ENCODE measurements around the gene CCSER2. TPM values are rescaled to one million over a fixed set of nuclear protein-coding genes. Genes with fewer than 3 reads are reported as not detected.
"Not testable (repeated sequence)": the region's sequence is repeated elsewhere in the genome, so short reads cannot be mapped to it uniquely, and the experiment has no call there.

Gene CCSER2
- polyA plus RNA-seq, 3 donors: 24.7 to 28.5 (median 24.8) TPM

DNA sequence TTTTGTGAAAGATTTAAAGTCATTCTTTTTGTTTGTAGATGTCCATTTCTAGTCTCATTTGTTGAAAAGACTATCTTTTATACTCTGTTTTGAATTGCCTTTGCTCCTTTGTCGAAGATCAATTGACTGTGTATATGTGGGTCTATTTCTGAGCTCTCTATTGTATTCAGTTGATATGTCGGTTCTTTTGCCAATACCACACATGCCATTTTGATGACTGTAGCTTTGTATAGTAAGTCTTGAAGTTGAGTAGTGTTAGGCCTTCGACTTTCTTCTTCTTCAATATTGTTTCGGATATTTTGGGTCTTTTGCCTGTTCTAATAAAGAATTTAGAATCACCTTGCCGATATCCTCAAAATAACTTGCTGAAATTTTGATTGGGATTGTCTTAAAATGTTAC lies 104.5 kb downstream of the CCSER2 start:
- no peak for DNase-seq

DNA sequence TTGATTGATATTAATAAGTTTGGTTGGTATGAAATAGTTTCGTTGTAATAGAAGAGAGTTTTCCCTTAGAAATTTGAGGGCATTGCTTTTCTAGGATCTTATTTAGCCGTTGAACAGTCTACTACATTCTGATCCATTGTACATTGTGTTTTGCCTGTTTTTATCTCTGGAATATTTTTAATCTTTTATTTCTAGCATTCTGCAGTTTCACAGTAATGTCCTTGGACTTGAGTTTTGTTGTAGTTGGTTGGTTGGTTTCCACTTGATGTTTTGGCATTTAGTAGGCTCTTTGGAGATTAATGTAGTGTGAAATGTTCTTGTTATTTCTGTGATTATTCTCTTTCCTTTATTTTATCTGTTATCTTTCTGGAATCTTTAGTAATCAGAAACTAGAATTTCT lies 112.4 kb downstream of the CCSER2 start:
- no peak for DNase-seq

DNA sequence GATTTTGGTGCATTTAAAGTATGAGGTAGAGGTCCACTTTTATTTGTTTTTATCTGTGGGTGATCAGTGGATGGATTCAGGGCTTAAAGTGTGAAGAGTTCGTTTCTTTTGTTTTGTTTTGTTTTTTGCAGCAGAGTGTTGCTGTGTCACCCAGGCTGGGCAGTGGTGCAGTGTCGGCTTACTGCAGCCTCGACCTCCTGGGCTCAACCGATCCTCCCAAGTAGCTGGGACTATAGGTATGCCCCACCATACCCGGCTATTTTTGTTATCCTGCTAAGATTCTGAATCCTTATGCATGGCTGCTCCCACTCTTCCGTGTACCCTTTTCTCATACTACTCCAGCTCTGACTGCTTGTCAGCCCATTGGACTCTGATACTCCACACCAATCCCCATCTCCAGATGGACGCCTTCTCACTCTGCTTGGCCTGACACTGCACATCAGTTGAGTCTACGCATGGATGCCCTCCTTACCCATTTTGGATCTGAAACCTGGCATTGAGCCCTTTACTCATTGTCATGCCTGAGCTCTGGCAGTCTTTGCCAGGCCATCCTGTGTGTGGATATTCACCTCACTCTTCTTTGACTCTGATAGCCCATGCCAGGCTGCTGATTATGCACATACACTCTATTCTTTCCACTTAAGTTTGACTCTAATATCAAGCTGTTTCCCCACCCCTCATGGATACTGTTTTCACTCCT lies 119.5 kb downstream of the CCSER2 start:
- DNase-seq: no peak

DNA sequence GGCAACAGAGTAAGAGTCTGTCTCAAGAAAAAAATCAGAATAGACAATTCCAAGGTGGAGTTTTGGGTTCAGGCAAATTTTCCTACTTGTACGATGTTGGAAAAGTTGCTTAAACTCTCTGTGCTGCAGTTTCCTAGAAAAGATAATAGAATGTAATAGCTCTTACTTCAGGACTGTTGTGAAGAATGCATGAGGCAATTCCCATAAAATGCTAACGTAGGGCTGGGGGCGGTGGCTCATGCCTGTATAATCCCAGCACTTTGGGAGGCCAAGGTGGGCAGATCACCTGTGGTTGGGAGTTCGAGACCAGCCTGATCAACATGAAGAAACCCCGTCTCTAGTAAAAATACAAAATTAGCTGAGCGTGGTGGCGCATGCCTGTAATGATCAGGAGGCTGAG lies 121.0 kb downstream of the CCSER2 start:
- not testable (repeated sequence) for DNase-seq

DNA sequence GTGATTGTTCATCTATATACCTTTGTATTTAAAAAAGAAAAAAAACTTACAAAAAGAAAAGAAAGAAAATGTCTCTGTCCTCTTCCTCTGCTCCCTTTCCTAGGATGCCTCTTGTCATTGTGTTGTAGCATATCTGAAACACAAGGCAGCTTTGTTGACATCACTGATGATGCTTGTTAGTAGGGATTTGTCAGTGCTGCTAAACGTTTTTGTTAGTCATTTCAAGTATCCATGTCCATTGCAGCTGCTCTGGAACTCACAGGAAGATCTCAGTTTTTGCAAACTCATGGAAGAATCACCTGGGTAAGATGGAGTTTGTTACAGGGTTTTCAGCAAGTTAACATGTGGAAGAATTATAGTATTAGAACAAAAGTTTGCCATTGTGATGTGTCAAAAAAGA lies 123.6 kb downstream of the CCSER2 start:
- DNase-seq: no peak

GRCh38 chr10:84453303-84453702 lies 124.9 kb downstream of the CCSER2 start:
- DNase-seq: no peak

GRCh38 chr10:84456126-84456525 lies 127.7 kb downstream of the CCSER2 start:
- no peak for DNase-seq

DNA sequence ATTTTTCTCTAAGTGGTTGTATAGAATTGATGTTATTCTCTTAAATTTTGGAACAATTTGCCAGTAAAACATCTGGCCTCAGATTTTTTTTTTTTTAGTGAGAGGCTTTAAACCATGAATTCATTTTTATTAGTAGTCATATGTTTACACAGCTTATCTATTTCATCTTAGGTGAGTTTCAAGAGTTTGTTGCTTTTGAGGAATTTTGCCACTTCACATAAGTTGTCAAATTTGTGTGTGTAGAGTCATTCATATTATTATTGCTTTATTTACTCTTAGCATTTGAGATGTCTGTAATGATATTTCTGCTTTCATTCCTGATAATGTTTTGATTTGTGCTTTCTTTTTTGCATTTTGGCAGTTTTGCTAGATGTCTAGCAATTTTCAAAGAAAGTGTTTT lies 132.1 kb downstream of the CCSER2 start:
- DNase-seq: no peak

DNA sequence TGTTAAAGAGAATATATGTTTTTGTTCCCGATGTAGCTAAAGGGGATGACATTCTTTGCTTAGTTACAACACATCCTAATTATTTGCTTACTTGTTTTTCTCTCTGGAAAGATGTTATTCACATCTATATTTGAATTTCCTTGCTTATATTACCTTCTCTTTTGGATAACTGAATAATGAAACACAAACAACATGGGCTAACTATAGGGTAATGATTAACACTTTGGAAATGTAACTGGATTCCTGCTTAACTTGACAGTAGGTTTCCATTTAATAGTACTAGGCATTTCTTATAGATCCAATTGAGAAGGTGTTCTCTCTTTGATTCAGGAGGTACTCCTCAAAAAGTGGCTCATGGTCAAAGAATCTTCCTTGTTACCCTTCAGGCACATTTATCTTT lies 141.1 kb downstream of the CCSER2 start:
- no peak for DNase-seq

GRCh38 chr10:84473136-84473535 lies 144.7 kb downstream of the CCSER2 start:
- no peak for DNase-seq

GRCh38 chr10:84477398-84478128 lies 149.2 kb downstream of the CCSER2 start:
- no peak for DNase-seq

GRCh38 chr10:84478151-84478550 lies 149.8 kb downstream of the CCSER2 start:
- DNase-seq: no peak

GRCh38 chr10:84478679-84479078 lies 150.3 kb downstream of the CCSER2 start:
- no peak for DNase-seq

- no peak for DNase-seq
Observed at GRCh38 chr10:84484541-84484940, 156.2 kb downstream of the CCSER2 start.

DNA sequence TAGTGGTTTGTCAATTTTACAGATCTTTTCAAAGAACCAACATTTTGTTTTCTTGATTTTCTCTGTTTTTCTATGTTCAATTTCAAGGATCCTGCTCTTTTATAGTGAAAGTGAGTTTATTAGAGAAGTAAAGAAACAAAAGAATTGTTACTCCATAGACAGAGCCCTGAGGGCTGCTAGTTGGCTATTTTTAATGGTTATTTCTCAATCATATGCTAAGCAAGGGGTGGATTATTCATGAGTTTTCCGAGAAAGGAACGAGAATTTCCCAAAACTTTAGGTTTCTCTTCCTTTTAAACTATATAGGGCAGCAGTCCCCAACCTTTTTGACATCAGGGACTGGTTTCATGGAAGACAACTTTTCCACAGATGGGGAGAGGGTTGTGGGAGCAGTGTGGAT lies 165.0 kb downstream of the CCSER2 start:
- no peak for DNase-seq

- no peak for DNase-seq
Observed at GRCh38 chr10:84493951-84494848, 165.8 kb downstream of the CCSER2 start.

DNA sequence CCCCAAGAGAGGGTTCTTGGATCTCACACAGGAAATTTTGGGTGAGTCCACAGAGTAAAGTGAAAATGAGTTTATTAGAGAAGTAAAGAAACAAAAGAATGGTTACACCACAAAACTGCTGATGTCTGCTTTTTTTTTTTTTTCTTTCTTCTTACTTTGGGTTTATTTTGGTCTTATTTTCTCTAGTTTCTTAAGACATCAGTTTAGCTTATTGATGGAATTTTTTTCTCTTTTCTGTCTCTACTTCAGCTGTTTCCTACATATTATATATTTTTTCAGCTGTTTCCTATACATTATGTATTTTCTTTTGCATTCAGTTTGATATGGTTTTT lies 166.4 kb downstream of the CCSER2 start:
- DNase-seq: no peak

- no peak for DNase-seq
Observed at GRCh38 chr10:84497978-84498377, 169.6 kb downstream of the CCSER2 start.

DNA sequence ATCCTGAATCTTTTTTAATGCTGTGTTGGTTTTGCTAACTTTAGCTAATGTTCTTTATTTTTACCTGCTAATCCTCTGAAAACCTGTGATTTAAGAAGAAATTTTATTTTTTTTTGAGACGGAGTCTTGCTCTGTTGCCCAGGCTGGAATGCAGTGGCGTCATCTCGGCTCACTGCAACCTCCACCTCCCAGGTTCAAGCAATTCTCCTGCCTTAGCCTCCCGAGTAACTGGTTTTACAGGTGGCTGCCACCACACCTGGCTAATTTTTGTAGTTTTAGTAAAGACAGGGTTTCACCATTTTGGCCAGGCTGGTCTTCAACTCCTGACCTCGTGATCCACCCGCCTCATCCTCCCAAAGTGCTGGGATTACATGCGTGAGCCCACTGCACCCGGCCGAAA lies 170.7 kb downstream of the CCSER2 start:
- DNase-seq: not testable (repeated sequence)

- no peak for DNase-seq
Observed at GRCh38 chr10:84499846-84500245, 171.5 kb downstream of the CCSER2 start.

- DNase-seq: no peak
Observed at GRCh38 chr10:84510121-84510520, 181.7 kb downstream of the CCSER2 start.

GRCh38 chr10:84511106-84511505 lies 182.7 kb downstream of the CCSER2 start:
- DNase-seq: no peak

All from renal pelvis (tissue), 4 donors.